HG03439 (cell line): ENCODE results near the gene MYL2.
"Not testable (repeated sequence)": the region's sequence is repeated elsewhere in the genome, so short reads cannot be mapped to it uniquely, and the experiment has no call there.

Source experiments
- ATAC-seq: cut with Tn5 transposase; IDR thresholded peaks from one replicate; pipeline ENCODE4 v1.9.1; 2021; ENCODE audit warnings: mild to moderate bottlenecking, moderate library complexity; ENCODE audit not compliant: unreplicated experiment

Gene MYL2, protein sequence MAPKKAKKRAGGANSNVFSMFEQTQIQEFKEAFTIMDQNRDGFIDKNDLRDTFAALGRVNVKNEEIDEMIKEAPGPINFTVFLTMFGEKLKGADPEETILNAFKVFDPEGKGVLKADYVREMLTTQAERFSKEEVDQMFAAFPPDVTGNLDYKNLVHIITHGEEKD

DNA sequence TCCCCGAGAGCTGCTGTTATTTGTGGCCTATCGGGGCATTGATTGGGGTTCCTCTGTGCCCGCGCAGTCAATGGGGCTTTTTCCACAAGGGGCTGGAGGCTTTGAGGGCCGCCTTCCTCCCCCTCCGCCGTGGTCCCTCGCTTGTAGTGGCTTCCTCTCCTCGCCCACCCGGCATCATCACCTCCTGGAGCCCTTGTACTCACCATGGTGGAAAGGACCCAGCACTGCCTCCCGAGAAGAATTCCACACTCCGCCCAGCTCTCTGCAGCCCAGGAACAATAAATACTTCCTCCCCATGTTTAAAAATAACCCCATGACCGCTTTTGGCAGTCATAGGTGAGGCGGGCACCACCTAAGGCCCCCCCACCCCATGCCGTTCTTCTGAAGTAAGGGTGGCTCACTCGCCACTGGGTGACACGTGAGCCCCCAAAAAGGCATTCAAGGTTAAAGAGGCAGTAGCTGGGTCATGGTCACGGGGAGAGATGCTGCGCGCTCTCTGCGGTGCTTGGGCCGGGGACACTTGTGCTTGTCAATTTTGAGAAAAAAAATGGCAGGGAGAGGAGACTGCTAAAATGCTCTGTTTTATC, at the start of gene MYL2:
Gene MYL2, minus strand, starts transcription at position 256 of the 587 bp plus-strand sequence. Its CDS starts 50 bp downstream, at position 206.
- no peak for ATAC-seq

DNA sequence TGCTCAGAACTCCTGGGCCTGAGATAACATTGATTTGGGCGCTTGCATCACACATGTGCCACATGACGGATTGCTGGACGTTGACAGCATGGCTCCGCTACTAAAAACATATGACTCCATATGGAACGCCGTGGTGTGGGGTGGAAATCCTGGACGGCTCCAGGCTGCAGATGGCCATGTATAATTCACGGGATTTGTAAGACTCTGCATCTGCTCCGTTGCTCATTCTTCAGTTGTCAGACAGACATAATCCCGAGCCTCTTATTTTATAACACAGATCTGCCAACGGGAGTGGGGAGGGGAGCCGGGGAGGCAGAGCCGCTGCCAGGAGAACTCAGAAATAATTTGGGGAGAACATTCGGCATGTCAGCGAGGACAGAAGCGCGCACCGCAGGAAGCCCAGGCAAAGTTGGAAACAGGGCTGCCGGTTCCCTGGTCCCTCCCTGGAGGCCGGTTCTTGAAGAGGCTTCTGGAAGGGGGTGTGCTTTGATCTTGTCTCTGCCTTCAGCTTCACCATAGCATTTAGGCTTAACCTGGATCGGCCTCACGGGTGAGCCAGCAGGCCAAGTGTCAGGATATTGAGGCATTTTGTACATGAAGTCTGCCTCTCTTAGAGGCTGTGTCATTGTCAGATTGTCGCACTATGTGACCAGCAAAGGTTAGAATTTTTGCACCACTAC, 45.8 kb upstream of the MYL2 start:
- ATAC-seq = no peak

DNA sequence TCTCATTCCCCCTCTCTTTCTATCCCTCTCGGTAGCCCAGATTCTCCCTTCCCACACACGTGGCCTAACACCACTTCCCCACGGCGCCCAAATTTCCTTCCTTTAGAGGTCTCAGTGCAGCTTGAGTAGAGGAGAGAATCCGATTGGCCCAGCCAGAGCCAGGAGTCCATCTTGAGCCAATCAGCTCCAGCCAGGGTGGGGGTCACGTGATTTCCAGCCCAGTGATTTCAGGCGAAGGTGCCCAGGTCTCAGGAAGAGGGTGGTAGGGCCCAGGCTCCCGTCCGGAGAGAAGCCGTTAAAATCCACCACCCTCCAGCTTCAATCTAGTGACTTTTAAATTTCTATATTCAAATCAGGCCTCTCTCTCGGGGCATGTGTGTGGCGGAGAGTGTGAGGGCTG, 45.2 kb upstream of the MYL2 start:
- ATAC-seq = no peak

DNA sequence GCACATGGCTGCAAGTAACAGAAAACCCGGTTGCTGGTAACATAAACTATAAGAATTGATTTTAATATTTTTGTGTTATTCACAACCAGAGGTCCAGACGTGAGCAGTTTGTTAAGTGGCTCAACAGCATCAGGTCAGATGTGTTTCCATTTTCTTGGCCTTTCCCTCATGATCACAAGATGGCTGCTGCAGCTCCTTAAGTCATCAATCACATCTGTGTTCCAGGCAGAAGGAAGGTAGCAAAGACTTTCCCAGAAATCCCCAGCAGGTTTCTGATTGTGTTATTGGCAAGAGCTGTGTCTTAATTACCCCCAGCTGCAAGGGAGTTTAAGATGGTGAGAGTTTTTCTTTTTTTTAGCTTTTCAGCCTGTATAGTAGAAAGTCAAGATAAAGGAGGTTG, 40.4 kb upstream of the MYL2 start:
- ATAC-seq = no peak

DNA sequence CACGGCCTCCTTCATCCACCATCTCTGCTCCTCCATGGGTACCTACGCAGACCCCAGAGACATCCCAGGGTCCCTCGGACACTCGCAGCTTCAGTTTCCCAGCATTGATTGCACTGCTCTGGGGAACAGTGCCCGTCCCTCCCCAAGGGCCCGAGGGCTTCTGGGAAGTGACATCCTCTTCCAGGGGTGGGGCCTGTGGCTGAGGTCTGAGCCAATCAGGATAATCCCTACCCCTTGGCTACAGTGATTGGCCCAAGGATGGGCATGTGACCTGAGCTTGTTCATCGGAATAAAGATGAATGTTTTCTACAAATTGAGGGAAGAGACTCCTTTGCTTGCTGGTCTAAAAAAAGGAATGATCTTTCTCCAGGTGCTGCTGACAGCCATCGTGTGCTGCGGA, 37.3 kb upstream of the MYL2 start:
- ATAC-seq = no peak

DNA sequence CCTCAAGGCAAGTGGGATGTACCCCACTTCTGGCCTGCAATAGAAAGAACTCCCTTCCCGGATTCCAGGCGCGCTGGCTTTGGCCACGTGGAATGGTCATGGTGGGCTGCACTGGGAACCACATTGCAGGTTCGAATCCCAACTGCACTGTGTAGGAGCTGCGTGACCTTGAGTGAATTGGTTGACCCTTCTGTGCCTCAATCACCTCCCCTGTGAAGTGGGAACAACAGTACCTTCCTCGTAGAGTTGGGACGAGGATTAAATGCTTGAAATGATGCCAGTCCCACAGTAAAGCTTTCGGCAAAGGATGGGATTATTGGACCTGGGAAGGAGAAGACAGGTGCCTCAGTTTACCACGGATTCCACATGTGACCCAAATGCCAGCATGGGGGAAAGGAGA, 36.8 kb upstream of the MYL2 start:
- ATAC-seq = no peak

DNA sequence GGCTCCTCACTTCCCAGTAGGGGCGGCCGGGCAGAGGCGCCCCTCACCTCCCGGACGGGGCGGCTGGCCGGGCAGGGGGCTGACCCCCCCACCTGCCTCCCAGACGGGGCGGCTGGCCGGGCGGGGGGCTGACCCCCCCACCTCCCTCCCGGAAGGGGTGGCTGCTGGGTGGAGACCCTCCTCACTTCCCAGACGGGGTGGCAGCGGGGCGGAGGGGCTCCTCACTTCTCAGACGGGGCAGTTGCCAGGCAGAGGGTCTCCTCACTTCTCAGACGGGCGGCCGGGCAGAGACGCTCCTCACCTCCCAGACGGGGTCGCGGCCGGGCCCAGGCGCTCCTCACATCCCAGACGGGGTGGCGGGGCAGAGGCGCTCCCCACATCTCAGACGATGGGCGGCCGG, 30.5 kb upstream of the MYL2 start:
- not testable (repeated sequence) for ATAC-seq

DNA sequence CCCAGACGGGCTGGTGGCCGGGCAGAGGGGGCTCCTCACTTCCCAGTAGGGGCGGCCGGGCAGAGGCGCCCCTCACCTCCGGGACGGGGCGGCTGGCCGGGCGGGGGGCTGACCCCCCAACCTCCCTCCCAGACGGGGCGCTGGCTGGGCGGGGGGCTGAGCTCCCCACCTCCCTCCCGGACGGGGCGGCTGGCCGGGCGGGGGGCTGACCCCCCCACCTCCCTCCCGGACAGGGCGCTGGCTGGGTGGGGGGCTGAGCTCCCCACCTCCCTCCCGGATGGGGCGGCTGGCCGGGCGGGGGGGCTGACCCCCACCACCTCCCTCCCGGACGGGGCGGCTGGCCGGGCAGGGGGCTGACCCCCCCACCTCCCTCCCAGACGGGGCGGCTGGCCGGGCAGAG, 30.1 kb upstream of the MYL2 start:
- ATAC-seq = not testable (repeated sequence)

DNA sequence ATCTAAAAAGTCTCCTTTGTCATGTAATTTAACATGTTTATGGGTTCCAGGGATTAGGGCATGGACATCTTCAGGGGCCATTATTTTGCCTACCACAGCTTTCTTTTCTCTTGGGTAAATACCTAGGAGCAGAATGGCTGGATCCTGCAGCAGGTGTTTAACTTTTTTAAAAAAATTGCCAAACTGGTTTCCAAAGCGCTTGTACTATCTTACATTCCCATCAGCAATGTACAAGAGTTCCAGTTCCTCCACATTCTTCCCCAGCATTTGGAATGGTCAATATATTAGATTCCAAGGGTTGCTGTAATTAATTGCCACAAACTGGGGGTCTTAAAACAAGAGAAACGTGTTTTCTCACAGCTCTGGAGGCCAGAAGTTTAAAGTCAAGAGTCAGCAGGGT, 27.7 kb upstream of the MYL2 start:
- no peak for ATAC-seq

DNA sequence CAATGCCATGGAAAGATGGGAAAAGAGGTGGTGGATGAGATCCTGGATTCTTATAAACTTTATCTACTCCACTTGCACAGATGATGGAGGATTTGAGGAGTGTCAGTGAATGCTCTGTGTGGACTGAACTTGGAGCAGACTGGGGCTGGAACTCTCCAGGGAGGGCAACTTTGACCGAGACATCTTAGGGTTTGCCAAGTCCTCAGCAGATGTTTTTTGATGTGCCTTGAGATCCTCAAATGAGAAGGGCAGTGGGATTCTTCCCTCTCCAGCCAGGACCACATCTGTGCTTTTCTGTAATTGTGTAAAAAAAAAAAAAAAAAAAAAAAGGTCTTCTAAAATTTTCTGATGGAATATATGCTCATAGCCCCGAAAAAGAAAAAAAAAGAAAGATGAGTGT, 23.0 kb upstream of the MYL2 start:
- ATAC-seq = no peak

DNA sequence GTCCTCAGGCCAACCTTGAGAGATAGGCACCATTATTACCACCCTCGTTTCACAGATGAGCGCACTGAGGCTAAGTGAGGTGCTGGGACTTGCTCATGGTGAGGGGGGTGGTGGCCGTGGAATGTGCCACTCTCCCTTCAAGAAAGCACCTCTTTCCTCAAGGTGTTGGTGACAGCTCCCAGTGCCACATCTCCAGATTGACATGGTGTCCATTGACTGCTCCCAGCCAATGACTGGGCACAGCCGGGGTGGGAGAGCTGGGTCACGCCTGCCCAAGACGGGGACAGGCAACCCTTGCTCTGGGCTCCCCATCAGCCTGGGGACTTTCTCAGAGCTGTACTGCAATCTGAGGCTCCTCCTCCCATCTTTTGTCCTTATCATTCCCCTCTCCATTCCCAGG, 21.0 kb upstream of the MYL2 start:
- ATAC-seq = no peak

DNA sequence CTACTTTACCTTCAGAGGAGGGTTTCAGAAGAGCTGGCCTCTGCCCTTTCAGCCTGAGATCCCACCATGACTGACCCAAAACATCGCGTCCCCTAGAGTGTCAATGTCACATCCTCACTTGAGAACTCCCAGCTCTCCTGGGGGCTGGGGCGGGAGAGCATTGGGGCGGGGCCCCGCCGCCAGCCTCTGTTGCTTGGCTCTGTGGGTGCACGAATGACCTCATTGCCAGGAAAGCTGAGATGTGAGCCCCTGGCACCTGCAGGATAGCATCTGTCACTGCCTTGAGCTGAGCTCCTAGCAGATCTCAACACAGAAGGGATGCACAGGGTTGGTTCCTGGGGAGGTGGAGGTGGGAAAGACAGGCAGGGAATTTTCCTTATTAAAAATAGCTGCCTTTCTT, 20.6 kb upstream of the MYL2 start:
- ATAC-seq = no peak

DNA sequence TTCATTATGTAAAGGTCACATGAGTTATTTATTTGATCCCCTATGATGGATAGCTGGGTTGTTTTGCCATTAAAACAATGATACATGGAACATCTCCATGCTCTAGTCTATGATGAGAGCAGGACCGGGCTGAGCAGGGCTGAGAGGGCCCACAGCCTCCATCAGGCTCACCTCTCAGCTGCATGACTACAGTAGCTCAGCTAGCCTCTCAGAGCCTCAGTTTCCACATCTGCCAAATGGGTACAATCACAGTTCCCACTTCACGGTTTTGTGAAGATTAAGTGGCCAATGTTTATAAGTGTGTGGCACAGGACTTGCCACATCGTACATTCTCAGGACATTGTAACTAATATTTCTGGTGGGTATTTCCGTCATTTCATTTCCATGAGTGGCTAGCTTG, 19.9 kb upstream of the MYL2 start:
- no peak for ATAC-seq

DNA sequence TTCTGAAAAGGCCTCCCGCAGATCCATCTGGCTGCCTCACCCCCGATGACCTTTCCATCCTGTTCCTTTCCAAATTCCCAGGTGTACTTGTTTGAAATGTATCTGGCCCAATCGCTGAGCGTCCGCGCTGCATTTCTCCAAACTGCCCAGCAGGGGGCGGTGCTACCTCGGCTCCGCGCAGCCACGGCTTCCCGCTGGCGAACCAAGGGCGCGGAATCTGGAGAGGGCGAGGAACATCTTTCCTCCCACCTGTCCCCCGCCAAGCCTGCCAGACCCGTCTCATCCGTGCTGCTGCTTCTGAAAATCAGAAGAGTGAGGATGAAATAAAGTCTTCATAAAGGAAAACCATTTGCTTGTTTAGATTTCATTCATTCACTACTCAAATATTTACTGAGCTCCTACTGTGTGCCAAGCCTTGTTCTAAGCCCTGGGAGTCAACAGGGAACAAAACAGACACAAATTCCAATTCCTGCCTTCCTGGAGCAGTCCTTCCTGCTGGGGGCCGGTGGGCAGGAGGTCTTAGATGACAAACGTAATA, 16.8 kb upstream of the MYL2 start:
- ATAC-seq = no peak

DNA sequence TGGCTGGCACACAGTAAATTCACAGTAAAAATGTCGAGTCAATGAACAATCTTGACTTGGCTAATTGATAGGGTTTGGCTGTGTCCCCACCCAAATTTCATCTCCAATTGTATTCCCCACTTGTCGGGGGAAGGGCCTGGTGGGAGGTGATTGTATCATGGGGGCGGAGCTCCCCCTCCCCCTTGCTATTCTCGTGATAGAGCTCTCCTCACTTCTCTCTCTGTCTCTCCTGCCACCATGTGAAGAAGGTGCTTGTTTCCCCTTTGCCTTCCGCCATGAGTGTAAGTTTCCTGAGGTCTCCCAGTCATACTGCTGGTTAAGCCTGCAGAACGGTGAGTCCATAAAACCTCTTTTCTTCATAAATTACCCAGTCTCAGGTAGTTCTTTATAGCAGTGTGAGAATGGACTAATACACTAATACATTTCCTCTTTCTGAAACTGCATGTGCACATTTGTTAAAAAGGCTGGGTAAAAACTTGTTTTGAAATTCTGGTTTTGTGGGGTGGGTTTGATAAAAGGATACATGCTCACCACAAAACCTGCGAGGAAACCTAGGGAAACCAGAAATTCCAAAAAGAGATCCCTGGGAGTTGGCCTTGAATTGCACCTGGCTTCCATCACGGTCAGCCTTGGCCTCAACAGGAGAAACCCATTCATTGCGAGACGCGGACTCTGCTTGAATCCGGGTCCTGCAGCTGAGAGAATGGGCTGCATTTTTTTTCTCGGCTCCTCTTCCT, 16.2 kb upstream of the MYL2 start:
- ATAC-seq = no peak

DNA sequence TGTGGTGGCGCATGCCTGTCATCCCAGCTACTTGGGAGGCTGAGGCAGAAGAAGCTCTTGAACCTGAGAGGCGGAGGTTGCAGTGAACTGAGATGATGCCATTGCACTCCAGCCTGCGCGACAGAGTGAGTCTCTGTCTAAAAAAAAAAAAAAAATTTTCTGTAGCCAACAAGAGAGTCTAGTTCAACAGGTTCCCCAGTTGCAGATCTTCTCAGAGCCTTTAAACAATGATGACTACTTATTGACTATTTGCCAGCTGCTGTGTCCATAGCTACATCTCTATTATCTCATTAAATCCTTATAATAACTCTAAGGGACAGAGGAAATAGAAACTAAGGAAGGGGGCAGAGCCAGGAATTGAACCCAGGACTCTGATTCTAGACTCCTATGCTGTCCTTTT, 15.2 kb upstream of the MYL2 start:
- ATAC-seq = no peak

DNA sequence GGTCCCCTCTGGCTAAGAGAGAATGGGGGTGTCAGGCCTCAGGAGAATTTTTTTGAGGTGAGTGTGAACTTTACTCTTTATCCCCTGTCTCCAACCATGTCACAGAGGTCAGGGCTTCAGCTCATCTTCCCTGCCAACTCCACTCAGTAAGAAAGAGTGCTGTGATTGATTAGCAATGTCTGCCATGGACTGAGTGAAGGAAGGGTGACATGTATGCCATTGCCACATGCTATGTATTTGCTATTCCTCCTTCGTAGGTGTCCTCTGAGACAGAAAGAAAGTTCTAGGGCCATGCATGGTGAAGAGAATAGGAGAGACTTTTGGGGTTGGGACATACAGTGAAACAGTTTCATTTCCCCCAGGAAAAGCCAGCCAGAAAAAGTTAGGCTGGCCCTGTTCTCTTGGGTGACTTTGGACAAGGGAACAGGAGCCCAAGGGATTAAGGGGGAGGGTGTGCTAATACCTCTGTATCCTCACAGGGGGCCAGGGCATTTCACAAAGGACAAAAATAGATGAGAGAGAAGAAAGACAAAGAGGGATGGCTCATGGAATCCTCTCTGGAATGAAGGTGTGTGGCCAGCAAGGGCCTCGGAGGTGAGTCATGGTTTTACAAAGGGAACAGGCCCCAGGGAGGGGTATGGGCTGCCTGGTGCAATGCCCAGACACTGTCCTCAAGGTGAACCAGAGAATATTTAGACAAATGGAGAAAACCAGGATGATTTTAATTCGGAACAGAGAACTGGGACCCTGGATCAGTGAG, 13.9 kb upstream of the MYL2 start:
- ATAC-seq = no peak

DNA sequence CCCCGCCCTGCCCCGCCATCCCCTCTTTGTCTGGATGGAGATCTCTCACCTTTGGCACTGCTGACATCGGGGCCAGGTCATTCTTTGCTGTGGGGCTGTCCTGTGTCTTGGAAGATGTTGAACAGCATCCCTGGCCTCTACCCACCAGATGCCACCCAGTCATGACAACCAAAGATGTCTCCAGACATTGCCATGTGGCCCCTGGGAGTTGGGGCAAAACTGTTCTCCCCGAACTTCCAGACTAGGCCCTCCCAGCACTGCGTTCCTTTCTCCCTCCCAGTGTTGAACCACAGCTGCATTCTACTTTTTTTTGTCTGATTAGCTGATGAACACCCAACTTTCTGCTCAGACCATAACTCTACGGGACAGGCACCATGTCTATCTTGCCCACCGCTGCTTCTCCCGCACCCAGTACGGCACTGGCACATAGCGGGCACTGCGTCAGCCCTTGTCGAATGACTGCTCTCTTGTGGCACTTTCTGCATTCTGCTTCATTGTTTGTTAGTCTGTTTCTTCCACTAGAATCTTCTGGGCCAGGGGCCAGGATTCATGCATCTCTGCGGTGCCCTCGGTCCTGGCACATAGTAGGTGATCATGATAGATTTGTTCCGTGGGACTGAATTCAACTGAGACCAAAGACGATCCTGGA, 13.1 kb upstream of the MYL2 start:
- ATAC-seq = no peak

DNA sequence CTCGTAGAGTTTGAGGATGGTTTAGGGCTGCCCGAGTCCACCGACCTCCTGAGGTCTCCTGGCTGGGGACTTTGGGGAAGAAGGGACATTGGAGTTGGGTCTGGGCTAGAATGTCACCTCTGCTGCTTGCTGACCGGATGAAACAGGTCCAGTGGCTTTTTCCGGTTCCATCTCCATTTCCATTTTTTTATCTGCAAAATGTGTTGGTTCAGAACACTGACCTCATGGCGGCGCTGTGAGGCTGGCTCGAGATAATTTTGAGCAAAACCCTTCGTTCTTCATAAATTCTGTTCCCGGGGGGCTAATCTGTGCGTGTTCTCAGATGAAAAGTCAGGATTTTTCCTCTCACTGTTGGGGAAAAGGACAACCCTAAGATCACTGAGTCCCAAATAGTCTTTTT, 11.7 kb upstream of the MYL2 start:
- no peak for ATAC-seq

DNA sequence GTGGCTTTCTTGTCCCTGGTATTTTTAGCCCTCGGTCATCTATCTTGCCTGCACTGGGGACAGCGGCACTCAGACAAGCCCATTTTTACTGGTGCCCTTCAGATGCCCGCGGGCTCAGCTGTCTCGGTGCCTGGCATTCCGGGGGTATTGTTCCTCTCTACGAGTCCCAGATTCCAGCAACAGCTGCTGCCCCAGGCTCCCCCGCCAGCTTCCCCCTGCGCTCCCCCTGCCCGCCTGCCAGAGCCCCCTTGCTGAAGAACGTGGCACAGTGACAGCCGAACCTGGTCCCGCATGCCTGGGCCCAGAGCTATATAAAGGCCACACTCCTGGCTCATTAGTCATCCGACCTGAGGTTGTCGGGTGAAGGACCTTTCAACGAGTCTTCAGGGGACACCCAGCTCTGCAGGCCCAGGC, 10.9 kb upstream of the MYL2 start:
- no peak for ATAC-seq
